MCF 10A (cell line): ENCODE data around the gene BTBD6. TPM values are rescaled to one million over a fixed set of nuclear protein-coding genes. Genes with fewer than 3 reads are reported as not detected.

ENCODE experiments used
- BruUV-seq: library from RNA; stranded (reverse); fragments of 400-500 nt; replicated peaks from 2 replicates; lab custom pipeline; 2021; lab: Mats Ljungman, UMichigan
- CTCF ChIA-PET: fragments of 300-600 bp; sonication (Branson Sonifier 250); formaldehyde crosslinking; extraction: SDS; loops from one replicate; lab custom pipeline; 2021; ENCODE audit warnings: antibody characterized with exemption, inconsistent platforms; lab: Yijun Ruan, JAX
- POLR2A ChIA-PET: fragments of 300-600, 350-650 bp; sonication (Branson Sonifier 250); formaldehyde crosslinking; extraction: SDS; loops from one replicate; lab custom pipeline; 2020; ENCODE audit warnings: antibody characterized with exemption, inconsistent platforms; lab: Yijun Ruan, JAX
- DNase-seq: peaks from one replicate; pipeline ENCODE4 v3.0.0-alpha.2; 2018; ENCODE audit not compliant: unreplicated experiment
- H3K27ac Mint-ChIP-seq: one replicate; pipeline ENCODE4 v1.8.0; 2022; ENCODE audit warnings: mild to moderate bottlenecking, low read depth, mixed read lengths; ENCODE audit not compliant: unreplicated experiment
- H3K27me3 Mint-ChIP-seq: one replicate; pipeline ENCODE4 v1.8.0; 2022; ENCODE audit warnings: mixed read lengths; ENCODE audit not compliant: insufficient read depth, unreplicated experiment
- H3K36me3 Mint-ChIP-seq: one replicate; pipeline ENCODE4 v1.8.0; 2022; ENCODE audit warnings: mild to moderate bottlenecking, moderate library complexity, mixed read lengths; ENCODE audit not compliant: insufficient read depth, unreplicated experiment
- H3K4me1 Mint-ChIP-seq: one replicate; pipeline ENCODE4 v1.8.0; 2022; ENCODE audit warnings: mixed read lengths; ENCODE audit not compliant: insufficient read depth, unreplicated experiment
- H3K4me3 Mint-ChIP-seq: one replicate; pipeline ENCODE4 v1.8.0; 2022; ENCODE audit warnings: mild to moderate bottlenecking, moderate library complexity, mixed read lengths; ENCODE audit not compliant: unreplicated experiment
- H3K9me3 Mint-ChIP-seq: one replicate; pipeline ENCODE4 v1.8.0; 2022; ENCODE audit warnings: mixed read lengths; ENCODE audit not compliant: unreplicated experiment
- intact Hi-C: fragments of 100-400 bp; cut with micrococcal nuclease; formaldehyde crosslinking; loops from 2 replicates; pipeline ENCODE4 v1.14.1; 2022
- total RNA-seq: library from RNA; stranded (reverse); gene quantifications from 2 replicates; pipeline ENCODE4 v1.2.3, GENCODE V29; 2022
- TF ChIP-seq, protein P1 (sequence below): fragments of 200-600 bp; IDR thresholded peaks from one replicate; pipeline ENCODE4 v1.8.0; 2022; ENCODE audit warnings: antibody characterized with exemption, mild to moderate bottlenecking; ENCODE audit not compliant: unreplicated experiment

Gene BTBD6
- total RNA-seq, 1 experiment from 2014 or later = 24.5 TPM

DNA sequence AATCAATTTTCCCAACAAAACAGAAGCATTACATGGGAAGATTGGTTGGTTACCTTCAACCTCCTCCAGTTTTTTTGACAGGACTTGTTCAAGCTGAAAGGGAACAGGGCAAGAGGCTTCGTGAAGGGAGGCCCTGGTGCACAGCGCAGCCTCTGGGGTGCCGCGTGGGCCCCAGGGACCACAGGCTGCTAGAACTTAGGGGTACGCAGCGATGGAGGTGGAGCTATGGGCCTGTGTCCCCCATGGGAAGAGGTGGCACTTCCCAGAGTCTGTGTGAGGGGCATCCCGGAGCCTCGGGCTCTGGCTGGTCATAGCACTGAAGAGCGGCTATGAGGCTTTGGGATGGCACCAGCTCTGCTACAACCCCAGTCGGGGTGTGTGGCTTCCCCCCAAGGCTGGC lies 22.1 kb upstream of the BTBD6 start:
- no peak for DNase-seq
- H3K27me3 Mint-ChIP-seq = no peaks in the 10 kb centered on the region
- H3K4me3 Mint-ChIP-seq = no peak overlapping the region
- POLR2A ChIA-PET = no interaction called here
- BruUV-seq = no TSS peak
- intact Hi-C loops = no loop called here
- no peak overlapping the region for H3K27ac Mint-ChIP-seq
- no peaks in the 10 kb centered on the region for H3K9me3 Mint-ChIP-seq
- no peaks in the 10 kb centered on the region for H3K4me1 Mint-ChIP-seq
- H3K36me3 Mint-ChIP-seq = peaks cover 53% of the 10 kb centered on the region
- TF ChIP-seq, protein P1, sequence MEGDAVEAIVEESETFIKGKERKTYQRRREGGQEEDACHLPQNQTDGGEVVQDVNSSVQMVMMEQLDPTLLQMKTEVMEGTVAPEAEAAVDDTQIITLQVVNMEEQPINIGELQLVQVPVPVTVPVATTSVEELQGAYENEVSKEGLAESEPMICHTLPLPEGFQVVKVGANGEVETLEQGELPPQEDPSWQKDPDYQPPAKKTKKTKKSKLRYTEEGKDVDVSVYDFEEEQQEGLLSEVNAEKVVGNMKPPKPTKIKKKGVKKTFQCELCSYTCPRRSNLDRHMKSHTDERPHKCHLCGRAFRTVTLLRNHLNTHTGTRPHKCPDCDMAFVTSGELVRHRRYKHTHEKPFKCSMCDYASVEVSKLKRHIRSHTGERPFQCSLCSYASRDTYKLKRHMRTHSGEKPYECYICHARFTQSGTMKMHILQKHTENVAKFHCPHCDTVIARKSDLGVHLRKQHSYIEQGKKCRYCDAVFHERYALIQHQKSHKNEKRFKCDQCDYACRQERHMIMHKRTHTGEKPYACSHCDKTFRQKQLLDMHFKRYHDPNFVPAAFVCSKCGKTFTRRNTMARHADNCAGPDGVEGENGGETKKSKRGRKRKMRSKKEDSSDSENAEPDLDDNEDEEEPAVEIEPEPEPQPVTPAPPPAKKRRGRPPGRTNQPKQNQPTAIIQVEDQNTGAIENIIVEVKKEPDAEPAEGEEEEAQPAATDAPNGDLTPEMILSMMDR = no peak
- CTCF ChIA-PET = interaction anchor here (0.6 to 1.2 kb wide), 2 partner anchors 24 to 1426 kb away, joined by 3 to 6 read pairs; no protein-coding TSS in a partner anchor

DNA sequence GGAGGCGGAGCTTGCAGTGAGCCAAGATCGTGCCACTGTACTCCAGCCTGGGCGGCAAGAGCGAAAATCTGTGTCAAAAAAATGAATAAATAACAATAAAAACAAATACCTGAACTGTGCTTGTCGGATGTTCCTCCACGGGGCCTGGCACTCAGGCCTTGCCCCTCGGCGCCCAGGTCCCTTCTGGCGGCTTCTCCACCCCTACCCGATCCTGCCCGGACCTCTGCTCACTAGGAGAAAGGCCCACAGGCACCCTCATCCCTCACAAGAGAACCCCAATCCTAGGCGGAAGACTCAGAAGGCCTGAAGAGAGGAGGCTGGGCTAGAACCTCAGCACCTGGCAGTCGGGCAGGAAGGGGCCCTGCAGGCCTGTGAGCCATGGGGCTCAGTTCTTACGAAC lies 21.0 kb upstream of the BTBD6 start:
- no peaks in the 10 kb centered on the region for H3K27me3 Mint-ChIP-seq
- ChIA-PET POLR2A (no interaction called here), CTCF (no interaction called here)
- H3K4me1 Mint-ChIP-seq = no peaks in the 10 kb centered on the region
- H3K36me3 Mint-ChIP-seq = peaks cover 43% of the 10 kb centered on the region
- intact Hi-C loops = no loop called here
- BruUV-seq = no TSS peak
- no peak for DNase-seq
- no peaks in the 10 kb centered on the region for H3K9me3 Mint-ChIP-seq
- TF ChIP-seq, protein P1 = no peak
- H3K4me3 Mint-ChIP-seq = no peak overlapping the region
- no peak overlapping the region for H3K27ac Mint-ChIP-seq

DNA sequence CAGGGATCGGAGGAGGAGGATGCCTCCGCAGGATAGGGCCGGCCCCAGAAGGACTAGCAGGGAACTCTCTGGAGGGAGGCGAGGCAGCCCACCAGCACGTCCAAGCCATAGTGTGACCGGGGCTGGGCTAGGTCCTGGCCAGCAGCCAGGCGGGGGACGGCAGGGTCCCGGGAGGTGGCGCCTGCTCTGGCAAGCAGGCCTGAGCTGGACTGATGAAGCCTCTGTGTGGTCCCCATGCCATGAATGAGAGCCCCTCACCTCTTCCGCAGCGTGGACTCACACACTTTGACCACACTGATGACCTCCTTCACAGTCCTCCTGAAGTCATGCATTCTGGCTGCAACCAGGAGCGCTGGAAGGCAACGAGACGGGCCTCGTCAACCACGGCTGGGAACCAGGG lies 19.8 kb upstream of the BTBD6 start:
- POLR2A ChIA-PET = interaction anchor here (0.6 kb wide), 1 partner anchor 401 kb away, joined by 3 read pairs; no protein-coding TSS in a partner anchor
- BruUV-seq = no TSS peak
- Mint-ChIP-seq H3K4me3 (no peak overlapping the region), H3K4me1 (no peaks in the 10 kb centered on the region), H3K27me3 (no peaks in the 10 kb centered on the region), H3K27ac (no peak overlapping the region), H3K36me3 (peaks cover 30% of the 10 kb centered on the region), H3K9me3 (no peaks in the 10 kb centered on the region)
- TF ChIP-seq, protein P1 = no peak
- no peak for DNase-seq
- CTCF ChIA-PET = interaction anchor here (0.7 kb wide), 1 partner anchor 251 kb away, joined by 3 read pairs; no protein-coding TSS in a partner anchor
- intact Hi-C loops = no loop called here

DNA sequence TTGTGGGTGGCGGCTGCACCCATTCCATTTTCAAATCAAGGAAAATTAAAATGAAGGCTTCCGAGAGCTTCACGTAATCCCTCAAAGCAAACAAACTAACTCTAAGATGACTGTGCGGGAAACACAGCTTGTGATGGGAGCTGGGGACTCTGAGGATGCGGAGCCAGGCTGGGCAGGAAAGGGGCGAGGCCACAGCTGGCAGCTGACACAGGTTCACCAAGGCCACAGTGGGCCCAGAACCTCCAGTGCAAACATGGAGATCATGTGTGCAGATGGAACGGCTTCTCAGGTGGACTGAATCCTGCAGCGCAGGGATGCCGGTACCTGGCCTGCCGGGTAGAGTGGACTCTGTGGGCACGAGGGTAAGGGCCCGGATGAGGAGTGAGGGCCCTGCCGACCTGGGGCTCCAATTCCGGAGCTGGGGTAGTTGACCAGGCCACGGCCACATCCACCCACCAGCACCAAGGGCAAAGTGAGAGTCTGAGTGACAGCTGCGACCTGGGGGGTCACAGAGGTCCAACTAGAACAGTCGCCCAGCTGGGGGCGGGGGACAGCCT lies 19.2 kb upstream of the BTBD6 start:
- TF ChIP-seq, protein P1 = no peak
- Mint-ChIP-seq H3K36me3 (peaks cover 28% of the 10 kb centered on the region), H3K27me3 (no peaks in the 10 kb centered on the region), H3K4me3 (no peak overlapping the region), H3K9me3 (no peaks in the 10 kb centered on the region), H3K27ac (no peak overlapping the region), H3K4me1 (no peaks in the 10 kb centered on the region)
- CTCF ChIA-PET = interaction anchor here (0.7 kb wide), 1 partner anchor 250 kb away, joined by 3 read pairs; no protein-coding TSS in a partner anchor
- BruUV-seq = no TSS peak
- POLR2A ChIA-PET = interaction anchor here (0.6 kb wide), 1 partner anchor 402 kb away, joined by 3 read pairs; no protein-coding TSS in a partner anchor
- DNase-seq = no peak
- intact Hi-C loops = no loop called here
